Stimulated activated CD4-positive, alpha-beta T cell treated with anti-CD3 and anti-CD28 coated beads, Interleukin-15, amount 100 ng/mL, for 48 hours (primary cell): ENCODE data around the gene HUWE1.
A peak's percentile ranks its signal among the peaks of the same experiment; 100 is the strongest.

ENCODE experiments used
- DNase-seq, 2 donors: peaks; one replicate each; pipeline ENCODE4 v3.0.0-alpha.2; 2020; ENCODE audit warnings: low read depth in 2 of 2

The HUWE1 gene

GRCh38 chrX:53688300-53688699 is 1.8 kb upstream of the HUWE1 start:
- DNase-seq: no peak

GRCh38 chrX:53685711-53686110 is 808 bp downstream of the HUWE1 start:
- no peak for DNase-seq

- no peak for DNase-seq
Measured at GRCh38 chrX:53684415-53685192, 1.9 kb downstream of the HUWE1 start.

GRCh38 chrX:53683556-53684414 is 2.7 kb downstream of the HUWE1 start:
- DNase-seq: peak; percentile 84 to 87

GRCh38 chrX:53682885-53683555 is 3.5 kb downstream of the HUWE1 start:
- no peak for DNase-seq

GRCh38 chrX:53681661-53682060 is 4.9 kb downstream of the HUWE1 start:
- no peak for DNase-seq

GRCh38 chrX:53678667-53679066 is 7.9 kb downstream of the HUWE1 start:
- no peak for DNase-seq

GRCh38 chrX:53677286-53677685 is 9.2 kb downstream of the HUWE1 start:
- DNase-seq: no peak

GRCh38 chrX:53674581-53674980 is 11.9 kb downstream of the HUWE1 start:
- no peak for DNase-seq

- DNase-seq: no peak
Measured at GRCh38 chrX:53669258-53669657, 17.3 kb downstream of the HUWE1 start.

GRCh38 chrX:53666171-53666570 is 20.3 kb downstream of the HUWE1 start:
- DNase-seq: no peak

GRCh38 chrX:53660004-53660403 is 26.5 kb downstream of the HUWE1 start:
- DNase-seq: no peak

- no peak for DNase-seq
Measured at GRCh38 chrX:53659039-53659438, 27.5 kb downstream of the HUWE1 start.

GRCh38 chrX:53656845-53657244 is 29.7 kb downstream of the HUWE1 start:
- DNase-seq: no peak

- DNase-seq: no peak
Measured at GRCh38 chrX:53654376-53654775, 32.1 kb downstream of the HUWE1 start.

- no peak for DNase-seq
Measured at GRCh38 chrX:53644751-53645150, 41.8 kb downstream of the HUWE1 start.

GRCh38 chrX:53642337-53642736 is 44.2 kb downstream of the HUWE1 start:
- DNase-seq: no peak

- DNase-seq: no peak
Measured at GRCh38 chrX:53639257-53639656, 47.3 kb downstream of the HUWE1 start.

- DNase-seq: no peak
Measured at GRCh38 chrX:53637479-53637878, 49.0 kb downstream of the HUWE1 start.

GRCh38 chrX:53631156-53631555 is 55.4 kb downstream of the HUWE1 start:
- DNase-seq: no peak

- DNase-seq: no peak
Measured at GRCh38 chrX:53630261-53630660, 56.3 kb downstream of the HUWE1 start.

- no peak for DNase-seq
Measured at GRCh38 chrX:53622431-53622830, 64.1 kb downstream of the HUWE1 start.
